ENCODE data around the gene SLC13A2. TPM values are rescaled to one million over a fixed set of nuclear protein-coding genes. Genes with fewer than 3 reads are reported as not detected.
A peak's percentile ranks its signal among the peaks of the same experiment; 100 is the strongest.

The SLC13A2 gene
- total and polyA plus RNA-seq, 9 of the 15 experiments (the other 6 are each of a cell fraction or from before 2014, with no cell fraction given) = 0.13 TPM; not detected in 8

DNA sequence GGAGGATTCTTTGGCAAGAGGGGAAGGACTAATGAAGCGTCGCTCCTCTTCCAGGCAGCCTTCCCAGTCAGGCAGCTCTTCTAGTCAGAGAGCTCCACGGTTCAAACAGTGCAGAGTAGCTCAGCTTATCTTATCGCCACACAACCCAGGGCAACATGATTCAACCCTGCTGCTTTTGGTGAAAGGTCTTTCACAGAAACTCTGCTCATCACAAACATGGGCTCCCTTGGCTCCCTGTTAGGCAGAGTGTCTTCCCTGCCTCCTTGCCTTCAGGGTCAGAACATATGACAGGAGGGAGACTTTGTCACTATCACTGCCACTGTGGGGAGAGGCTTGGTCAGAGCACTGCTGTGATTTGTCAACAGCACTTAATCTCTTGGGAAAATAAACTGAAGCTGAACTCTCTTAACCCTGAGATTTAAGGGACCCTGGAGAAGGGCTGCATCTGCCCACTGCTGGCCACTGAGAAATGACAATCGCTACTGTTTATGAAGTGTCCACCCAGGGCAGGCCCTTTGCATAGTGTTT is 6.9 kb upstream of the SLC13A2 start (continued):
- TF ChIP-seq, protein P1, sequence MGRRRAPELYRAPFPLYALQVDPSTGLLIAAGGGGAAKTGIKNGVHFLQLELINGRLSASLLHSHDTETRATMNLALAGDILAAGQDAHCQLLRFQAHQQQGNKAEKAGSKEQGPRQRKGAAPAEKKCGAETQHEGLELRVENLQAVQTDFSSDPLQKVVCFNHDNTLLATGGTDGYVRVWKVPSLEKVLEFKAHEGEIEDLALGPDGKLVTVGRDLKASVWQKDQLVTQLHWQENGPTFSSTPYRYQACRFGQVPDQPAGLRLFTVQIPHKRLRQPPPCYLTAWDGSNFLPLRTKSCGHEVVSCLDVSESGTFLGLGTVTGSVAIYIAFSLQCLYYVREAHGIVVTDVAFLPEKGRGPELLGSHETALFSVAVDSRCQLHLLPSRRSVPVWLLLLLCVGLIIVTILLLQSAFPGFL (CRISPR knock-in tag; IDR thresholded peaks at IDR 0.05) = no peak
- TF ChIP-seq USF2 (CRISPR knock-in tag; IDR thresholded peaks at IDR 0.05) = no peak
- peak; percentile 74; the same call in 1 of the 2 replicates for TF ChIP-seq JUND (IDR thresholded peaks at IDR 0.05; ENCODE audit: borderline replicate concordance, low read depth, low read length)
- no peak; the same call in 2 of the 3 replicates for TF ChIP-seq JUND (tag; IDR thresholded peaks at IDR 0.05; ENCODE audit: borderline replicate concordance, low read depth, low read length)
- TF ChIP-seq HLTF (IDR thresholded peaks at IDR 0.05) = no peak
- no peak for TF ChIP-seq SMC3 (conservative IDR thresholded peaks at IDR 0.05; ENCODE audit: insufficient read depth, low read depth, low read length)
- TF ChIP-seq SNAPC5 (CRISPR knock-in tag; IDR thresholded peaks at IDR 0.05) = no peak
- TF ChIP-seq JUNB (CRISPR knock-in tag; conservative IDR thresholded peaks at IDR 0.05) = no peak
- TF ChIP-seq MAFK (IDR thresholded peaks at IDR 0.05; ENCODE audit: low read length) = no peak
- no peak for TF ChIP-seq POLR2G (IDR thresholded peaks at IDR 0.05; ENCODE audit: low read depth, low read length)
- TF ChIP-seq GTF2E2 (tag; IDR thresholded peaks at IDR 0.05) = no peak
- TF ChIP-seq MAZ (CRISPR knock-in tag; conservative IDR thresholded peaks at IDR 0.05 in 1 of 2, IDR thresholded peaks at IDR 0.05 in 1 of 2) = no peak
- TF ChIP-seq ZNF75A (CRISPR knock-in tag; IDR thresholded peaks at IDR 0.05) = no peak
- no peak for TF ChIP-seq CBX8 (IDR thresholded peaks at IDR 0.05; ENCODE audit: borderline replicate concordance, extremely low read depth, low read depth, low read length, poor library complexity, severe bottlenecking)
- TF ChIP-seq ZNF436 (CRISPR knock-in tag; IDR thresholded peaks at IDR 0.05) = peak; percentile 91
- TF ChIP-seq SRSF1 (IDR thresholded peaks at IDR 0.05; ENCODE audit: low read depth, low read length) = no peak
- TF ChIP-seq FOXO4 (CRISPR knock-in tag; IDR thresholded peaks at IDR 0.05) = no peak
- peak; percentile 78 for TF ChIP-seq ATF4 (CRISPR knock-in tag; IDR thresholded peaks at IDR 0.05)
- no peak for TF ChIP-seq ELF4 (CRISPR knock-in tag; IDR thresholded peaks at IDR 0.05)
- TF ChIP-seq RBM39 (optimal IDR thresholded peaks at IDR 0.05; ENCODE audit: low read depth, low read length) = no peak
- TF ChIP-seq, protein P2, sequence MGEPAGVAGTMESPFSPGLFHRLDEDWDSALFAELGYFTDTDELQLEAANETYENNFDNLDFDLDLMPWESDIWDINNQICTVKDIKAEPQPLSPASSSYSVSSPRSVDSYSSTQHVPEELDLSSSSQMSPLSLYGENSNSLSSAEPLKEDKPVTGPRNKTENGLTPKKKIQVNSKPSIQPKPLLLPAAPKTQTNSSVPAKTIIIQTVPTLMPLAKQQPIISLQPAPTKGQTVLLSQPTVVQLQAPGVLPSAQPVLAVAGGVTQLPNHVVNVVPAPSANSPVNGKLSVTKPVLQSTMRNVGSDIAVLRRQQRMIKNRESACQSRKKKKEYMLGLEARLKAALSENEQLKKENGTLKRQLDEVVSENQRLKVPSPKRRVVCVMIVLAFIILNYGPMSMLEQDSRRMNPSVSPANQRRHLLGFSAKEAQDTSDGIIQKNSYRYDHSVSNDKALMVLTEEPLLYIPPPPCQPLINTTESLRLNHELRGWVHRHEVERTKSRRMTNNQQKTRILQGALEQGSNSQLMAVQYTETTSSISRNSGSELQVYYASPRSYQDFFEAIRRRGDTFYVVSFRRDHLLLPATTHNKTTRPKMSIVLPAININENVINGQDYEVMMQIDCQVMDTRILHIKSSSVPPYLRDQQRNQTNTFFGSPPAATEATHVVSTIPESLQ (CRISPR knock-in tag; IDR thresholded peaks at IDR 0.05) = no peak
- TF ChIP-seq RB1 (IDR thresholded peaks at IDR 0.05; ENCODE audit: low read depth) = no peak
- no peak for TF ChIP-seq ZNF696 (CRISPR knock-in tag; conservative IDR thresholded peaks at IDR 0.05)
